HepG2 (cell line): ENCODE data around the gene SULT6B1.

Experiments used
- EED ChIP-seq: sonication (generic); formaldehyde crosslinking; IDR thresholded peaks from 2 replicates; pipeline ENCODE4 v1.5.0; 2020; ENCODE audit warnings: mild to moderate bottlenecking, missing genetic modification reagents
- HOXA7 ChIP-seq: sonication (generic); formaldehyde crosslinking; IDR thresholded peaks from 2 replicates; pipeline ENCODE4 v1.8.1; 2022; ENCODE audit warnings: mild to moderate bottlenecking, missing genetic modification reagents, moderate library complexity
- TCF12 ChIP-seq, 2 experiments: fragments of 450-650 bp in 1 of 2; sonication (generic) in 1 of 2; formaldehyde crosslinking in 1 of 2; IDR thresholded peaks; 2 replicates each; pipeline versions ENCODE4 v1.6.1 to v1.8.0; 2017 to 2022; ENCODE audit warnings: antibody characterized with exemption in 1 of 2, mild to moderate bottlenecking in 1 of 2, missing genetic modification reagents in 1 of 2, moderate library complexity in 1 of 2
- ZEB1 ChIP-seq: IDR thresholded peaks from 2 replicates; pipeline ENCODE4 v1.6.1; 2012; ENCODE audit warnings: mild to moderate bottlenecking, low read depth, inconsistent platforms; ENCODE audit not compliant: insufficient replicate concordance
- ZMYM3 ChIP-seq: sonication (generic); formaldehyde crosslinking; IDR thresholded peaks from 2 replicates; pipeline ENCODE4 v1.5.1; 2020; ENCODE audit warnings: mild to moderate bottlenecking, missing genetic modification reagents
- ZNF660 ChIP-seq: sonication (generic); formaldehyde crosslinking; IDR thresholded peaks from 2 replicates; pipeline ENCODE4 v1.5.1; 2020; ENCODE audit warnings: mild to moderate bottlenecking, low read depth, missing genetic modification reagents, borderline replicate concordance
- TF ChIP-seq, protein P1 (sequence below): sonication (generic); formaldehyde crosslinking; IDR thresholded peaks from 2 replicates; pipeline ENCODE4 v1.8.1; 2023; ENCODE audit warnings: mild to moderate bottlenecking, missing genetic modification reagents
- TF ChIP-seq, protein P2 (sequence below): sonication (generic); formaldehyde crosslinking; IDR thresholded peaks from 2 replicates; pipeline ENCODE4 v1.5.1; 2020; ENCODE audit warnings: mild to moderate bottlenecking, moderate library complexity, missing genetic modification reagents
- TF ChIP-seq, protein P3 (sequence below): sonication (generic); formaldehyde crosslinking; IDR thresholded peaks from 2 replicates; pipeline ENCODE4 v1.8.0; 2022; ENCODE audit warnings: low read depth, missing genetic modification reagents
- TF ChIP-seq, protein P4 (sequence below): sonication (generic); formaldehyde crosslinking; IDR thresholded peaks from 2 replicates; pipeline ENCODE4 v1.5.0; 2020; ENCODE audit warnings: mild to moderate bottlenecking, missing genetic modification reagents, moderate library complexity
- TF ChIP-seq, protein P5 (sequence below): sonication (generic); formaldehyde crosslinking; IDR thresholded peaks from 2 replicates; pipeline ENCODE4 v1.8.0; 2022; ENCODE audit warnings: mild to moderate bottlenecking, missing genetic modification reagents

DNA sequence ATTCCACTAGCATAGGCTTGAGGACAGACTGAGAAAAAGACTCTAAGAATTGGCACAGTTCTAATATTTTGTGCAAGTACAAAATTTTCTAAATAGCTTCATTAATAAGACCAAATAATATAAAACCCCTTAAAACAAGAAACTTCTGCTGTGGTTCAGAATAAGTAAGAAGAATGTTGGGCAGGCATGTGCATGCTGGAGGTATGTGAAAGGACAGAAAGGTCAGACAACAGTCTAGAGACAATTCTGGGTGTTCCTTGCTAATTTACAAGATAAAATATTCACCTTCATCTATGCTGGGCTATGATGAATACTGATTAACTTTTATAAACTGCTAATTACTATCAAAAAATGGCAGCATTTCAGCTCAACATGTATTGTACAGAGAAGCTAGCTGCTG is 22.7 kb upstream of the SULT6B1 start:
- TF ChIP-seq, protein P1, sequence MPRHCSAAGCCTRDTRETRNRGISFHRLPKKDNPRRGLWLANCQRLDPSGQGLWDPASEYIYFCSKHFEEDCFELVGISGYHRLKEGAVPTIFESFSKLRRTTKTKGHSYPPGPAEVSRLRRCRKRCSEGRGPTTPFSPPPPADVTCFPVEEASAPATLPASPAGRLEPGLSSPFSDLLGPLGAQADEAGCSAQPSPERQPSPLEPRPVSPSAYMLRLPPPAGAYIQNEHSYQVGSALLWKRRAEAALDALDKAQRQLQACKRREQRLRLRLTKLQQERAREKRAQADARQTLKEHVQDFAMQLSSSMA (CRISPR knock-in tag), result no peak
- TF ChIP-seq, protein P2, sequence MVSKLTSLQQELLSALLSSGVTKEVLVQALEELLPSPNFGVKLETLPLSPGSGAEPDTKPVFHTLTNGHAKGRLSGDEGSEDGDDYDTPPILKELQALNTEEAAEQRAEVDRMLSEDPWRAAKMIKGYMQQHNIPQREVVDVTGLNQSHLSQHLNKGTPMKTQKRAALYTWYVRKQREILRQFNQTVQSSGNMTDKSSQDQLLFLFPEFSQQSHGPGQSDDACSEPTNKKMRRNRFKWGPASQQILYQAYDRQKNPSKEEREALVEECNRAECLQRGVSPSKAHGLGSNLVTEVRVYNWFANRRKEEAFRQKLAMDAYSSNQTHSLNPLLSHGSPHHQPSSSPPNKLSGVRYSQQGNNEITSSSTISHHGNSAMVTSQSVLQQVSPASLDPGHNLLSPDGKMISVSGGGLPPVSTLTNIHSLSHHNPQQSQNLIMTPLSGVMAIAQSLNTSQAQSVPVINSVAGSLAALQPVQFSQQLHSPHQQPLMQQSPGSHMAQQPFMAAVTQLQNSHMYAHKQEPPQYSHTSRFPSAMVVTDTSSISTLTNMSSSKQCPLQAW (CRISPR knock-in tag), result no peak
- TF ChIP-seq ZEB1 (no peak), ZNF660 (CRISPR knock-in tag) (no peak), HOXA7 (CRISPR knock-in tag) (no peak), ZMYM3 (CRISPR knock-in tag) (no peak), EED (CRISPR knock-in tag) (no peak), TCF12 (IDR thresholded peaks at IDR 0.05) (no peak), TCF12 (CRISPR knock-in tag; IDR thresholded peaks at IDR 0.05) (no peak)
- TF ChIP-seq, protein P3, sequence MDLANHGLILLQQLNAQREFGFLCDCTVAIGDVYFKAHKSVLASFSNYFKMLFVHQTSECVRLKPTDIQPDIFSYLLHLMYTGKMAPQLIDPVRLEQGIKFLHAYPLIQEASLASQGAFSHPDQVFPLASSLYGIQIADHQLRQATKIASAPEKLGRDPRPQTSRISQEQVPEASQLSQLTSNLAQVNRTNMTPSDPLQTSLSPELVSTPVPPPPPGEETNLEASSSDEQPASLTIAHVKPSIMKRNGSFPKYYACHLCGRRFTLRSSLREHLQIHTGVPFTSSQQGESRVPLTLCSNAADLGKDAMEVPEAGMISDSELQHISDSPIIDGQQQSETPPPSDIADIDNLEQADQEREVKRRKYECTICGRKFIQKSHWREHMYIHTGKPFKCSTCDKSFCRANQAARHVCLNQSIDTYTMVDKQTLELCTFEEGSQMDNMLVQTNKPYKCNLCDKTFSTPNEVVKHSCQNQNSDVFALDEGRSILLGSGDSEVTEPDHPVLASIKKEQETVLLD, result no peak
- TF ChIP-seq, protein P4, sequence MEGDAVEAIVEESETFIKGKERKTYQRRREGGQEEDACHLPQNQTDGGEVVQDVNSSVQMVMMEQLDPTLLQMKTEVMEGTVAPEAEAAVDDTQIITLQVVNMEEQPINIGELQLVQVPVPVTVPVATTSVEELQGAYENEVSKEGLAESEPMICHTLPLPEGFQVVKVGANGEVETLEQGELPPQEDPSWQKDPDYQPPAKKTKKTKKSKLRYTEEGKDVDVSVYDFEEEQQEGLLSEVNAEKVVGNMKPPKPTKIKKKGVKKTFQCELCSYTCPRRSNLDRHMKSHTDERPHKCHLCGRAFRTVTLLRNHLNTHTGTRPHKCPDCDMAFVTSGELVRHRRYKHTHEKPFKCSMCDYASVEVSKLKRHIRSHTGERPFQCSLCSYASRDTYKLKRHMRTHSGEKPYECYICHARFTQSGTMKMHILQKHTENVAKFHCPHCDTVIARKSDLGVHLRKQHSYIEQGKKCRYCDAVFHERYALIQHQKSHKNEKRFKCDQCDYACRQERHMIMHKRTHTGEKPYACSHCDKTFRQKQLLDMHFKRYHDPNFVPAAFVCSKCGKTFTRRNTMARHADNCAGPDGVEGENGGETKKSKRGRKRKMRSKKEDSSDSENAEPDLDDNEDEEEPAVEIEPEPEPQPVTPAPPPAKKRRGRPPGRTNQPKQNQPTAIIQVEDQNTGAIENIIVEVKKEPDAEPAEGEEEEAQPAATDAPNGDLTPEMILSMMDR, result no peak
- TF ChIP-seq, protein P5, sequence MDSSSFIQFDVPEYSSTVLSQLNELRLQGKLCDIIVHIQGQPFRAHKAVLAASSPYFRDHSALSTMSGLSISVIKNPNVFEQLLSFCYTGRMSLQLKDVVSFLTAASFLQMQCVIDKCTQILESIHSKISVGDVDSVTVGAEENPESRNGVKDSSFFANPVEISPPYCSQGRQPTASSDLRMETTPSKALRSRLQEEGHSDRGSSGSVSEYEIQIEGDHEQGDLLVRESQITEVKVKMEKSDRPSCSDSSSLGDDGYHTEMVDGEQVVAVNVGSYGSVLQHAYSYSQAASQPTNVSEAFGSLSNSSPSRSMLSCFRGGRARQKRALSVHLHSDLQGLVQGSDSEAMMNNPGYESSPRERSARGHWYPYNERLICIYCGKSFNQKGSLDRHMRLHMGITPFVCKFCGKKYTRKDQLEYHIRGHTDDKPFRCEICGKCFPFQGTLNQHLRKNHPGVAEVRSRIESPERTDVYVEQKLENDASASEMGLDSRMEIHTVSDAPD, result no peak
